Hypothalamus (tissue), 51 donors: ENCODE measurements around the gene RNF148.

Experiments used
- DNase-seq, 51 donors: peaks; one replicate each; lab custom pipeline; 2025; lab: John Stamatoyannopoulos, UW

Gene RNF148

GRCh38 chr7:122702872-122703510 is at the start of gene RNF148:
RNF148 (minus strand) TSS chr7:122702922; CDS start chr7:122702750, 172 bp downstream.
- DNase-seq: no peak

- DNase-seq: no peak
Observed at GRCh38 chr7:122750389-122750788, 47.7 kb upstream of the RNF148 start.

- DNase-seq: peak in 1 of 51 donors; percentile 3
Observed at GRCh38 chr7:122748195-122748594, 45.5 kb upstream of the RNF148 start.

GRCh38 chr7:122746948-122747347 is 44.2 kb upstream of the RNF148 start:
- no peak for DNase-seq

GRCh38 chr7:122743211-122743610 is 40.5 kb upstream of the RNF148 start:
- DNase-seq: no peak

- DNase-seq: no peak
Observed at GRCh38 chr7:122738947-122739346, 36.2 kb upstream of the RNF148 start.

- no peak for DNase-seq
Observed at GRCh38 chr7:122736183-122736582, 33.5 kb upstream of the RNF148 start.

- DNase-seq: no peak
Observed at GRCh38 chr7:122727759-122728158, 25.0 kb upstream of the RNF148 start.

GRCh38 chr7:122727354-122727753 is 24.6 kb upstream of the RNF148 start:
- no peak for DNase-seq

GRCh38 chr7:122726881-122727280 is 24.2 kb upstream of the RNF148 start:
- DNase-seq: no peak

- DNase-seq: no peak
Observed at GRCh38 chr7:122724366-122724765, 21.6 kb upstream of the RNF148 start.

- DNase-seq: no peak
Observed at GRCh38 chr7:122719010-122719578, 16.4 kb upstream of the RNF148 start.

- DNase-seq: no peak
Observed at GRCh38 chr7:122717356-122718089, 14.8 kb upstream of the RNF148 start.

GRCh38 chr7:122715183-122715582 is 12.5 kb upstream of the RNF148 start:
- DNase-seq: no peak

GRCh38 chr7:122710916-122711315 is 8.2 kb upstream of the RNF148 start:
- DNase-seq: no peak

GRCh38 chr7:122709930-122710646 is 7.4 kb upstream of the RNF148 start:
- no peak for DNase-seq

- DNase-seq: no peak
Observed at GRCh38 chr7:122706836-122707235, 4.1 kb upstream of the RNF148 start.

- no peak for DNase-seq
Observed at GRCh38 chr7:122699017-122699416, 3.7 kb downstream of the RNF148 start, which contains the start of gene RNF133. RNF133 (minus strand) TSS chr7:122699117; CDS start chr7:122698918, 199 bp downstream.

- no peak for DNase-seq
Observed at GRCh38 chr7:122695816-122696215, 6.9 kb downstream of the RNF148 start.

- DNase-seq: no peak
Observed at GRCh38 chr7:122694697-122695096, 8.0 kb downstream of the RNF148 start.

GRCh38 chr7:122692769-122693309 is 9.9 kb downstream of the RNF148 start:
- no peak for DNase-seq
